ENCODE data around the gene MEF2D. TPM values are rescaled to one million over a fixed set of nuclear protein-coding genes. Genes with fewer than 3 reads are reported as not detected.

The MEF2D gene
- total RNA-seq, 6 experiments from 2014 or later: 13.3 to 17.1 (median 15.0) TPM

DNA sequence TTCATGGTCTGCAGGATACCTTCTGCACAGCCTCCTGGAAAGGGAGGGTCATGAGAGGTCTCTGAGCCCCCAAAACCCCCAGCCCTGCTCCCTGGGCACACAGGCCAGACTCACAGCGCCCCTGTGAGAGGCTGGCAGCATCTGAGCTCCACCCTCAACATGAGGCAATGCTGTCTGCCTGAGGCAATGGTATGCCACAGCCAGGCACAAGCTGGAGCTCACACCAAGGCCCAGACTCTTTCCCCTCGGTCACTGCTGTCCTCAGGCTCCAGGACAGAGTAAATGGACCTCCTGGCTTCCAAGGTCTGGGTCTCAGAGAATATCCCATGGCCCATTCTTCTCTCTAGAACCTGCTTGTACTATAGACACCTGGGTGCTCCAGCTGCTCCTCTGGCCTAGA lies 17.2 kb downstream of the MEF2D start:
- intact Hi-C loops (cut with DNase I): no loop called here
- Histone ChIP-seq H3K27ac (no peak overlapping the region), H3K36me3 (peaks cover 10 to 44% (median 28%) of the 10 kb centered on the region in 4 donors), H3K9me3 (no peaks in the 10 kb centered on the region), H3K4me3 (no peak overlapping the region), H3K4me1 (peaks cover 0 to 4% (median under 1%) of the 10 kb centered on the region in 4 donors), H3K27me3 (no peaks in the 10 kb centered on the region)
- TF ChIP-seq CTCF (IDR thresholded peaks at IDR 0.05) (no peak), POLR2A (IDR thresholded peaks at IDR 0.05) (no peak)
- no peak for DNase-seq
- ATAC-seq: no peak
- WGBS (ENCODE audit: insufficient coverage, low coverage, low lambda C conversion rate, missing lambda C conversion rate): no CpG with 5 or more reads among the region's 2 CpGs

GRCh38 chr1:156482276-156482675 lies 18.3 kb downstream of the MEF2D start:
- WGBS (ENCODE audit: insufficient coverage, low coverage, low lambda C conversion rate, missing lambda C conversion rate): 83% methylated on average over 8 of the region's 19 CpGs
- DNase-seq (no peak), ATAC-seq (no peak)
- no peak overlapping the region for H3K4me3 ChIP-seq
- H3K9me3 ChIP-seq: no peaks in the 10 kb centered on the region
- no peak overlapping the region for H3K27ac ChIP-seq
- intact Hi-C loops (cut with DNase I): no loop called here
- no peaks in the 10 kb centered on the region for H3K27me3 ChIP-seq
- TF ChIP-seq POLR2A (IDR thresholded peaks at IDR 0.05) (no peak), CTCF (IDR thresholded peaks at IDR 0.05) (no peak)
- H3K36me3 ChIP-seq: peaks cover 10 to 54% (median 30%) of the 10 kb centered on the region in 4 donors
- peaks cover 0 to 14% (median 6%) of the 10 kb centered on the region in 4 donors for H3K4me1 ChIP-seq

GRCh38 chr1:156481527-156481926 lies 19.0 kb downstream of the MEF2D start:
- DNase-seq: no peak
- 56% methylated on average over 5 of the region's 5 CpGs for WGBS (ENCODE audit: insufficient coverage, low coverage, low lambda C conversion rate, missing lambda C conversion rate)
- peaks cover 0 to 22% (median 10%) of the 10 kb centered on the region in 4 donors for H3K4me1 ChIP-seq
- H3K9me3 ChIP-seq: no peaks in the 10 kb centered on the region
- no peak overlapping the region for H3K27ac ChIP-seq
- H3K4me3 ChIP-seq: no peak overlapping the region
- H3K36me3 ChIP-seq: peaks cover 10 to 60% (median 34%) of the 10 kb centered on the region in 4 donors
- no peak for ATAC-seq
- intact Hi-C loops (cut with DNase I): no loop called here
- TF ChIP-seq POLR2A (IDR thresholded peaks at IDR 0.05): no peak
- TF ChIP-seq CTCF (IDR thresholded peaks at IDR 0.05): no peak
- H3K27me3 ChIP-seq: no peaks in the 10 kb centered on the region

DNA sequence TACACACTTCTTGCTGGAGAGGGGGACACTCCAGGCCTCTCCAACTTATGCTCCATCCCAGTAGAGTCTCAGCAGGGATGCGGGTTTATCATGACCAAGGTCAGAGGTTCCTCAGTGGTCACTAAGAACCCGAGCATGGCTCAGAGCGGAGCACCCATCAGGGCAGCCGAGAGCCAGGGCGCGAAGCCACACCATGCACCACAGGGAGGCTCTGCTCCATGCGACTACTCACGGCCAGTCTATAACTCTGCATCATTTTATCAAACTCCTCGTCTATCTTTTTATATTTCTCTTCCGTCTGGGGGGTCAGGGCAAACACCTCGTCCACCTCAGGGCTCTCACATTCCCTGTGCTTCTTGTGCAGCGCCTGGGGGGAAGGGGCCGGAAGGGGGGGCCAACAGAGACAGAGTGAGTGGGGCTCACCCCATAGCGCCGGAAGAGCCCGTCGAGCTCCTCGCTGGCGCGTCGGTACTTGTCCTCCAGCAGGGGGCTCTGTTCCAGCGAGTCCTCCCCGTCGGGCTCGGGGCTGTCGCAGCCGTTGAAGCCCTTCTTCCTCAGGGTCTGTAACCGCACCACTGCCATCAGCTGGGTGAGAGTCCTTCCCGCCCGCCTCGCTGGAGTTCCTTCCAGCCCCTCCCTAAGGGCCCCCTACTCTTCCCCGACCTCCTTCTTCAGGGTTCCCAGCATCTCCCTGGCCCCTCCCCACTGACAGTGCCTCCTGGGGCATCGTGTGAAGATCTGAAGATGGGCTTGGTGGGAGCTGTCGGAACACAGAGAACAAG lies 20.0 kb downstream of the MEF2D start:
- Histone ChIP-seq H3K36me3 (peaks cover 10 to 68% (median 34%) of the 10 kb centered on the region in 4 donors), H3K27ac (no peak overlapping the region), H3K4me1 (peaks cover 0 to 29% (median 13%) of the 10 kb centered on the region in 4 donors), H3K27me3 (no peaks in the 10 kb centered on the region), H3K9me3 (no peaks in the 10 kb centered on the region), H3K4me3 (no peak overlapping the region)
- peak; percentile 32 to 46 (median 40) for ATAC-seq
- TF ChIP-seq POLR2A (IDR thresholded peaks at IDR 0.05): no peak
- peak; percentile 41 to 48 (median 43) for TF ChIP-seq CTCF (IDR thresholded peaks at IDR 0.05)
- intact Hi-C loops (cut with DNase I): no loop called here
- 73% methylated on average over 9 of the region's 34 CpGs for WGBS (ENCODE audit: insufficient coverage, low coverage, low lambda C conversion rate, missing lambda C conversion rate)
- peak in 1 of 3 donors; percentile 55 for DNase-seq

All from right lobe of liver (tissue), 6 donors.